Measurements from ENCODE around the gene FILIP1.
A peak's percentile ranks its signal among the peaks of the same experiment; 100 is the strongest.

Gene FILIP1

GRCh38 chr6:75243333-75244062 lies 250.1 kb downstream of the FILIP1 start, which contains the start of gene COX7A2:
Gene COX7A2 (minus strand): TSS chr6:75243801. CDS start chr6:75243734, 67 bp downstream.
- TF ChIP-seq CTCF (IDR thresholded peaks at IDR 0.05; ENCODE audit: borderline replicate concordance, extremely low read depth, low read length, poor library complexity, severe bottlenecking) (peak; percentile 10), EZH2 (IDR thresholded peaks at IDR 0.05; ENCODE audit: borderline replicate concordance, low read depth, low read length, severe bottlenecking) (no peak)
- DNase-seq: peak; percentile 91
- H3K4me2 ChIP-seq (ENCODE audit: insufficient read depth, low read length): peak within 1 kb of the TSS; percentile 74
- H3K27me3 ChIP-seq (ENCODE audit: insufficient read depth, low read length, poor library complexity): no peaks in the 10 kb centered on the region
- H3K36me3 ChIP-seq (ENCODE audit: insufficient read depth, low read length): peaks cover 28% of the 10 kb centered on the region
- peaks cover 14% of the 10 kb centered on the region; the same call in 1 of the 2 replicates for H4K20me1 ChIP-seq (ENCODE audit: insufficient read depth, low read length)
- H3K9ac ChIP-seq (ENCODE audit: low read depth, low read length): peak within 1 kb of the TSS; percentile 82
- H3K79me2 ChIP-seq (ENCODE audit: insufficient read depth, low read length): peaks cover 43% of the 10 kb centered on the region
- peaks cover 32% of the 10 kb centered on the region for H3K4me1 ChIP-seq (ENCODE audit: insufficient read depth, low read length)
- H2AFZ ChIP-seq (ENCODE audit: low read depth, low read length): peak within 1 kb of the TSS; percentile 91
- peak within 1 kb of the TSS; percentile 98 for H3K4me3 ChIP-seq (ENCODE audit: low read depth in 1 of 2, low read length in 2 of 2)
- H3K27ac ChIP-seq (ENCODE audit: low read length): peak within 1 kb of the TSS; percentile 99
- peak; percentile 98 for ATAC-seq (ENCODE audit: insufficient read depth, low read depth)
- no peaks in the 10 kb centered on the region for H3K9me3 ChIP-seq (ENCODE audit: insufficient read depth, low read length, severe bottlenecking)

All from DND-41 (cell line).